ENCODE results near the gene EVX2. TPM values are rescaled to one million over a fixed set of nuclear protein-coding genes. Genes with fewer than 3 reads are reported as not detected.

The EVX2 gene
- total RNA-seq, 1 donor from 2014 or later, result 0.10 TPM

GRCh38 chr2:176091329-176092258 lies 7.8 kb upstream of the EVX2 start:
- no peak overlapping the region for H3K27ac Mint-ChIP-seq
- no peaks in the 10 kb centered on the region for H3K36me3 Mint-ChIP-seq
- H3K4me3 Mint-ChIP-seq, result peak overlapping the region; percentile 82
- DNase-seq (ENCODE audit: extremely low spot score, unreplicated experiment), result no peak
- peaks cover 94% of the 10 kb centered on the region for H3K27me3 Mint-ChIP-seq
- TF ChIP-seq, protein P1, sequence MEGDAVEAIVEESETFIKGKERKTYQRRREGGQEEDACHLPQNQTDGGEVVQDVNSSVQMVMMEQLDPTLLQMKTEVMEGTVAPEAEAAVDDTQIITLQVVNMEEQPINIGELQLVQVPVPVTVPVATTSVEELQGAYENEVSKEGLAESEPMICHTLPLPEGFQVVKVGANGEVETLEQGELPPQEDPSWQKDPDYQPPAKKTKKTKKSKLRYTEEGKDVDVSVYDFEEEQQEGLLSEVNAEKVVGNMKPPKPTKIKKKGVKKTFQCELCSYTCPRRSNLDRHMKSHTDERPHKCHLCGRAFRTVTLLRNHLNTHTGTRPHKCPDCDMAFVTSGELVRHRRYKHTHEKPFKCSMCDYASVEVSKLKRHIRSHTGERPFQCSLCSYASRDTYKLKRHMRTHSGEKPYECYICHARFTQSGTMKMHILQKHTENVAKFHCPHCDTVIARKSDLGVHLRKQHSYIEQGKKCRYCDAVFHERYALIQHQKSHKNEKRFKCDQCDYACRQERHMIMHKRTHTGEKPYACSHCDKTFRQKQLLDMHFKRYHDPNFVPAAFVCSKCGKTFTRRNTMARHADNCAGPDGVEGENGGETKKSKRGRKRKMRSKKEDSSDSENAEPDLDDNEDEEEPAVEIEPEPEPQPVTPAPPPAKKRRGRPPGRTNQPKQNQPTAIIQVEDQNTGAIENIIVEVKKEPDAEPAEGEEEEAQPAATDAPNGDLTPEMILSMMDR (conservative IDR thresholded peaks at IDR 0.05), result no peak
- peaks cover 14% of the 10 kb centered on the region for H3K4me1 Mint-ChIP-seq (ENCODE audit: unreplicated experiment)
- no peaks in the 10 kb centered on the region for H3K9me3 Mint-ChIP-seq

- no peak for DNase-seq (ENCODE audit: extremely low spot score, unreplicated experiment)
- TF ChIP-seq, protein P1 (conservative IDR thresholded peaks at IDR 0.05), result no peak
- Mint-ChIP-seq H3K36me3 (no peaks in the 10 kb centered on the region), H3K4me1 (ENCODE audit: unreplicated experiment) (peaks cover 12% of the 10 kb centered on the region), H3K27me3 (peaks cover 94% of the 10 kb centered on the region), H3K9me3 (no peaks in the 10 kb centered on the region), H3K4me3 (peak overlapping the region; percentile 82), H3K27ac (no peak overlapping the region)
Observed at GRCh38 chr2:176090862-176091261, 7.1 kb upstream of the EVX2 start.

DNA sequence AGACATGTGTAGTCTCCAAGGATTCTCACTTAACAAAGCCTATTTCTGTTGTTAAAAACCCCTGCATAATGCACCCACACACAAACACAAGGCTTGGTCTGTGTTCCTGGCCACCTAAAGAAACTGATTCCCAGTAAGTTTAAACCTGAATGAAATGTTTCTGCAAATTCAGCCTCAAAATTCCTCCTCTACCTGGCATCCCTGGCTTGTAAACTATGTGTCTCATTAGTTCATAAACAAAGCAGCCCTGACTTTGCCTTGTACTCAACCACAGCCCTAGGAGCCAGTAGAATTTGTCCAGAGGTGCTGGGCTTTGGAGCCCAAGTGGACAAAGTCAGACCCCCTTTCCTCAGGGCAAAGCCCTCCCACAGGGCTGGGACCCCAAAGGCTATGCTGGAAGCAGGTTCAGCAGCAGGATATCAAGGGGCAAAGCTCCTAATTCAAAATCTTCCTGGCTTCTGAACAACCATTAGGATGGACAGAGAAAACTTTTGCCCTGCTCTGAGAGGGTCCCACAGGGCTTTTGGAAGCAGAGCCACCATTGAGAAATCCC lies 6.2 kb upstream of the EVX2 start:
- no peak for DNase-seq (ENCODE audit: extremely low spot score, unreplicated experiment)
- Mint-ChIP-seq H3K4me3 (no peak overlapping the region), H3K4me1 (ENCODE audit: unreplicated experiment) (peaks cover 13% of the 10 kb centered on the region), H3K9me3 (no peaks in the 10 kb centered on the region), H3K27ac (no peak overlapping the region), H3K27me3 (peaks cover 94% of the 10 kb centered on the region), H3K36me3 (no peaks in the 10 kb centered on the region)
- TF ChIP-seq, protein P1 (conservative IDR thresholded peaks at IDR 0.05), result no peak

- H3K9me3 Mint-ChIP-seq, result no peaks in the 10 kb centered on the region
- H3K4me1 Mint-ChIP-seq (ENCODE audit: unreplicated experiment), result peaks cover 19% of the 10 kb centered on the region
- H3K27me3 Mint-ChIP-seq, result peaks cover 94% of the 10 kb centered on the region
- no peak for DNase-seq (ENCODE audit: extremely low spot score, unreplicated experiment)
- TF ChIP-seq, protein P1 (conservative IDR thresholded peaks at IDR 0.05), result no peak
- peak overlapping the region; percentile 44 for H3K4me3 Mint-ChIP-seq
- no peaks in the 10 kb centered on the region for H3K36me3 Mint-ChIP-seq
- peak overlapping the region; percentile 32 for H3K27ac Mint-ChIP-seq
Observed at GRCh38 chr2:176088937-176089842, 5.4 kb upstream of the EVX2 start.
